Measurements from ENCODE around the gene WFDC12.

Gene WFDC12

GRCh38 chr20:45114465-45115385 lies 9.5 kb downstream of the WFDC12 start, which contains the start of gene WFDC5:
Gene WFDC5 (minus strand): TSS chr20:45115174. CDS start chr20:45115083, 91 bp downstream.
- Histone ChIP-seq H3K36me3 (ENCODE audit: control insufficient read depth, insufficient read depth, low read length, severe bottlenecking) (no peaks in the 10 kb centered on the region), H3K9ac (ENCODE audit: low read length) (no peak within 1 kb of the TSS), H3K9me3 (ENCODE audit: control insufficient read depth, low read length) (no peaks in the 10 kb centered on the region), H3K4me3 (ENCODE audit: low read length) (no peak within 1 kb of the TSS), H3K4me1 (ENCODE audit: control insufficient read depth, insufficient read depth, low read length) (no peaks in the 10 kb centered on the region), H3K27me3 (replicated peaks; ENCODE audit: control insufficient read depth, insufficient read depth, low read length) (peaks cover 54% of the 10 kb centered on the region)
- DNase-seq (ENCODE audit: low read depth), result no peak

- no peak overlapping the region for H3K4me3 ChIP-seq (ENCODE audit: low read length)
- no peaks in the 10 kb centered on the region for H3K36me3 ChIP-seq (ENCODE audit: control insufficient read depth, insufficient read depth, low read length, severe bottlenecking)
- H3K9ac ChIP-seq (ENCODE audit: low read length), result no peak overlapping the region
- no peaks in the 10 kb centered on the region for H3K4me1 ChIP-seq (ENCODE audit: control insufficient read depth, insufficient read depth, low read length)
- peaks cover 59% of the 10 kb centered on the region for H3K27me3 ChIP-seq (replicated peaks; ENCODE audit: control insufficient read depth, insufficient read depth, low read length)
- no peaks in the 10 kb centered on the region for H3K9me3 ChIP-seq (ENCODE audit: control insufficient read depth, low read length)
- DNase-seq (ENCODE audit: low read depth), result no peak
These were observed 10.4 kb downstream of the WFDC12 start for GRCh38 chr20:45113865-45114264.

- Histone ChIP-seq H3K36me3 (ENCODE audit: control insufficient read depth, insufficient read depth, low read length, severe bottlenecking) (no peaks in the 10 kb centered on the region), H3K27me3 (replicated peaks; ENCODE audit: control insufficient read depth, insufficient read depth, low read length) (peaks cover 55% of the 10 kb centered on the region), H3K9ac (ENCODE audit: low read length) (no peak overlapping the region), H3K9me3 (ENCODE audit: control insufficient read depth, low read length) (no peaks in the 10 kb centered on the region), H3K4me3 (ENCODE audit: low read length) (no peak overlapping the region), H3K4me1 (ENCODE audit: control insufficient read depth, insufficient read depth, low read length) (no peaks in the 10 kb centered on the region)
- no peak for DNase-seq (ENCODE audit: low read depth)
These were observed 11.5 kb downstream of the WFDC12 start for GRCh38 chr20:45112754-45113153.

- H3K27me3 ChIP-seq (replicated peaks; ENCODE audit: control insufficient read depth, insufficient read depth, low read length), result peaks cover 54% of the 10 kb centered on the region
- H3K4me1 ChIP-seq (ENCODE audit: control insufficient read depth, insufficient read depth, low read length), result no peaks in the 10 kb centered on the region
- no peak overlapping the region for H3K9ac ChIP-seq (ENCODE audit: low read length)
- H3K9me3 ChIP-seq (ENCODE audit: control insufficient read depth, low read length), result no peaks in the 10 kb centered on the region
- DNase-seq (ENCODE audit: low read depth), result peak; percentile 47
- no peak overlapping the region for H3K4me3 ChIP-seq (ENCODE audit: low read length)
- no peaks in the 10 kb centered on the region for H3K36me3 ChIP-seq (ENCODE audit: control insufficient read depth, insufficient read depth, low read length, severe bottlenecking)
These were observed 12.3 kb downstream of the WFDC12 start for GRCh38 chr20:45111799-45112471.

GRCh38 chr20:45111285-45111684 lies 13.0 kb downstream of the WFDC12 start:
- H3K9me3 ChIP-seq (ENCODE audit: control insufficient read depth, low read length), result no peaks in the 10 kb centered on the region
- H3K9ac ChIP-seq (ENCODE audit: low read length), result no peak overlapping the region
- H3K36me3 ChIP-seq (ENCODE audit: control insufficient read depth, insufficient read depth, low read length, severe bottlenecking), result no peaks in the 10 kb centered on the region
- no peak overlapping the region for H3K4me3 ChIP-seq (ENCODE audit: low read length)
- no peak for DNase-seq (ENCODE audit: low read depth)
- H3K4me1 ChIP-seq (ENCODE audit: control insufficient read depth, insufficient read depth, low read length), result no peaks in the 10 kb centered on the region
- peaks cover 54% of the 10 kb centered on the region for H3K27me3 ChIP-seq (replicated peaks; ENCODE audit: control insufficient read depth, insufficient read depth, low read length)

- no peak overlapping the region for H3K4me3 ChIP-seq (ENCODE audit: low read length)
- H3K9ac ChIP-seq (ENCODE audit: low read length), result no peak overlapping the region
- no peaks in the 10 kb centered on the region for H3K4me1 ChIP-seq (ENCODE audit: control insufficient read depth, insufficient read depth, low read length)
- peaks cover 49% of the 10 kb centered on the region for H3K27me3 ChIP-seq (replicated peaks; ENCODE audit: control insufficient read depth, insufficient read depth, low read length)
- no peaks in the 10 kb centered on the region for H3K36me3 ChIP-seq (ENCODE audit: control insufficient read depth, insufficient read depth, low read length, severe bottlenecking)
- no peak for DNase-seq (ENCODE audit: low read depth)
- no peaks in the 10 kb centered on the region for H3K9me3 ChIP-seq (ENCODE audit: control insufficient read depth, low read length)
These were observed 14.0 kb downstream of the WFDC12 start for GRCh38 chr20:45110301-45110700.

- H3K4me1 ChIP-seq (ENCODE audit: control insufficient read depth, insufficient read depth, low read length), result no peaks in the 10 kb centered on the region
- no peak for DNase-seq (ENCODE audit: low read depth)
- no peak overlapping the region for H3K4me3 ChIP-seq (ENCODE audit: low read length)
- H3K9me3 ChIP-seq (ENCODE audit: control insufficient read depth, low read length), result no peaks in the 10 kb centered on the region
- H3K36me3 ChIP-seq (ENCODE audit: control insufficient read depth, insufficient read depth, low read length, severe bottlenecking), result no peaks in the 10 kb centered on the region
- H3K9ac ChIP-seq (ENCODE audit: low read length), result no peak overlapping the region
- H3K27me3 ChIP-seq (replicated peaks; ENCODE audit: control insufficient read depth, insufficient read depth, low read length), result peaks cover 46% of the 10 kb centered on the region
These were observed 14.6 kb downstream of the WFDC12 start for GRCh38 chr20:45109634-45110033.

GRCh38 chr20:45105317-45105716 lies 18.9 kb downstream of the WFDC12 start:
- Histone ChIP-seq H3K27me3 (replicated peaks; ENCODE audit: control insufficient read depth, insufficient read depth, low read length) (peaks cover 23% of the 10 kb centered on the region), H3K4me3 (ENCODE audit: low read length) (no peak overlapping the region), H3K4me1 (ENCODE audit: control insufficient read depth, insufficient read depth, low read length) (no peaks in the 10 kb centered on the region), H3K9ac (ENCODE audit: low read length) (no peak overlapping the region), H3K9me3 (ENCODE audit: control insufficient read depth, low read length) (peaks cover 2% of the 10 kb centered on the region), H3K36me3 (ENCODE audit: control insufficient read depth, insufficient read depth, low read length, severe bottlenecking) (no peaks in the 10 kb centered on the region)
- DNase-seq (ENCODE audit: low read depth), result no peak

- H3K9ac ChIP-seq (ENCODE audit: low read length), result no peak overlapping the region
- no peaks in the 10 kb centered on the region for H3K36me3 ChIP-seq (ENCODE audit: control insufficient read depth, insufficient read depth, low read length, severe bottlenecking)
- H3K9me3 ChIP-seq (ENCODE audit: control insufficient read depth, low read length), result peaks cover 2% of the 10 kb centered on the region
- H3K4me3 ChIP-seq (ENCODE audit: low read length), result no peak overlapping the region
- peak; percentile 40 for DNase-seq (ENCODE audit: low read depth)
- H3K27me3 ChIP-seq (replicated peaks; ENCODE audit: control insufficient read depth, insufficient read depth, low read length), result peaks cover 23% of the 10 kb centered on the region
- no peaks in the 10 kb centered on the region for H3K4me1 ChIP-seq (ENCODE audit: control insufficient read depth, insufficient read depth, low read length)
These were observed 19.5 kb downstream of the WFDC12 start for GRCh38 chr20:45104786-45105185.

- Histone ChIP-seq H3K9ac (ENCODE audit: low read length) (no peak overlapping the region), H3K4me3 (ENCODE audit: low read length) (no peak overlapping the region), H3K4me1 (ENCODE audit: control insufficient read depth, insufficient read depth, low read length) (peaks cover 1% of the 10 kb centered on the region), H3K9me3 (ENCODE audit: control insufficient read depth, low read length) (peaks cover 2% of the 10 kb centered on the region), H3K36me3 (ENCODE audit: control insufficient read depth, insufficient read depth, low read length, severe bottlenecking) (no peaks in the 10 kb centered on the region), H3K27me3 (replicated peaks; ENCODE audit: control insufficient read depth, insufficient read depth, low read length) (peaks cover 34% of the 10 kb centered on the region)
- DNase-seq (ENCODE audit: low read depth), result no peak
These were observed 21.2 kb downstream of the WFDC12 start for GRCh38 chr20:45103072-45103471.

GRCh38 chr20:45101333-45101850 lies 22.9 kb downstream of the WFDC12 start:
- H3K9me3 ChIP-seq (ENCODE audit: control insufficient read depth, low read length), result peaks cover 2% of the 10 kb centered on the region
- H3K9ac ChIP-seq (ENCODE audit: low read length), result no peak overlapping the region
- peaks cover 45% of the 10 kb centered on the region for H3K27me3 ChIP-seq (replicated peaks; ENCODE audit: control insufficient read depth, insufficient read depth, low read length)
- DNase-seq (ENCODE audit: low read depth), result no peak
- no peak overlapping the region for H3K4me3 ChIP-seq (ENCODE audit: low read length)
- H3K4me1 ChIP-seq (ENCODE audit: control insufficient read depth, insufficient read depth, low read length), result peaks cover 3% of the 10 kb centered on the region
- no peaks in the 10 kb centered on the region for H3K36me3 ChIP-seq (ENCODE audit: control insufficient read depth, insufficient read depth, low read length, severe bottlenecking)
